Activated naive CD8-positive, alpha-beta T cell treated with anti-CD3 and anti-CD28 coated beads, Interleukin-2, amount 10 ng/mL, durations not matched to agents 7 days and 5 days (primary cell): ENCODE results near the gene MKLN1. TPM values are rescaled to one million over a fixed set of nuclear protein-coding genes. Genes with fewer than 3 reads are reported as not detected.

ENCODE experiments used
- ATAC-seq: fragments of 150-1000 bp; cut with Tn5 transposase; one replicate; pipeline ENCODE4 v1.10.0; 2021; ENCODE audit warnings: low read depth, moderate library complexity
- POLR2A ChIA-PET: fragments of 350-600 bp; sonication (Branson Sonifier 250); formaldehyde crosslinking; loops from one replicate; lab custom pipeline; 2021; ENCODE audit warnings: antibody characterized with exemption; lab: Charles Lee
- DNase-seq: peaks from one replicate; pipeline ENCODE4 v3.0.0; 2021
- H3K27ac Mint-ChIP-seq: one replicate; pipeline ENCODE4 v1.8.0; 2022; ENCODE audit warnings: mild to moderate bottlenecking, mixed read lengths
- H3K27me3 Mint-ChIP-seq: one replicate; pipeline ENCODE4 v1.8.0; 2022; ENCODE audit warnings: mild to moderate bottlenecking, moderate library complexity, mixed read lengths
- H3K36me3 Mint-ChIP-seq: one replicate; pipeline ENCODE4 v1.8.0; 2021; ENCODE audit warnings: mild to moderate bottlenecking, mixed read lengths
- H3K4me1 Mint-ChIP-seq: one replicate; pipeline ENCODE4 v1.8.0; 2021; ENCODE audit warnings: mixed read lengths
- H3K4me3 Mint-ChIP-seq: one replicate; pipeline ENCODE4 v1.8.0; 2022; ENCODE audit warnings: mild to moderate bottlenecking, moderate library complexity, mixed read lengths
- H3K9me3 Mint-ChIP-seq: one replicate; pipeline ENCODE4 v1.8.0; 2021; ENCODE audit warnings: mixed read lengths
- total RNA-seq, 2 experiments: library from RNA; stranded (reverse); gene quantifications; one replicate each; pipeline ENCODE4 v1.2.3, GENCODE V29; 2021

The MKLN1 gene
- 10 to 100 TPM; 35.7 to 42.3 TPM for total RNA-seq

DNA sequence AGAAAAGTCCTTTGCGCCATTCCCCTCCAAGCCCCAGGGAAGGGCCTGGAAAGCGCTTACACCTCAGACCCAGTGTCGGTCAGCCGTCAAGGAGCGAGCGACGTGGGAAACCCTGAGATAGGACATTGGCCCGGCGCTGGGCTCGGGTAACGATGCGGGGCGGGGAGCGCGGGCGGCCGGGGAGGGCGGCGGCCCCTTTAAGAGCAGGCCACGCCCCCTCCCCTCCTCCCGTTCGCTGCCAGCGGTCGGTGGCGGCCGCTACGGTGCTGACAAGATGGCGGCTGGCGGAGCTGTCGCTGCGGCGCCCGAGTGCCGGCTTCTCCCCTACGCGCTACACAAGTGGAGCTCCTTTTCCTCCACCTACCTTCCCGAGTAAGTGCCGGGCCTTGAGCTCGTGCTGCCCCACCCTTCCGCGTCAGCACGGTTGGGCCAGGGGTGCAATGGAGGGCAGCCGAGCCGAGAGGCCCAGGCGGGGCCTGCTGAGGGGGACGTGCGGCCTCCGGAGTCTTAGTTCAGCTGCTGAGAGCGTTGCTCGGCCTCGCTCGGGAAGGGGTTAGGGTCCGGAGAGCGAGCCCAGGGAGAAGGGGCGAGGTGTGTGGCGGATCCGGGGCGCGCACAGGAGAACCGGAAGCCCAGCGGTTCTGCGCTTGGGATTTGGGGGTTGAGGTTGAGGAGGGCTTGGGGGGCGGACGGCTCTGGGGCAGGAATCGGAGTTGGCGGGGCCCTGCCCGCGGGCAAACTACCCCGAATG, at the start of gene MKLN1:
Gene MKLN1 (plus strand): TSS at position 251 of the 751 bp plus-strand sequence. CDS start 24 bp downstream, at position 275.
- ATAC-seq (peak; percentile 90), DNase-seq (peak; percentile 92)
- Mint-ChIP-seq H3K36me3 (peaks cover 3% of the 10 kb centered on the region), H3K4me3 (peak within 1 kb of the TSS; percentile 98), H3K27ac (peak within 1 kb of the TSS; percentile 97), H3K27me3 (no peaks in the 10 kb centered on the region), H3K4me1 (peaks cover 35% of the 10 kb centered on the region), H3K9me3 (no peaks in the 10 kb centered on the region)
- POLR2A ChIA-PET = interaction anchor here (0.7 to 2.0 kb wide), 7 partner anchors 48 to 1158 kb away, joined by 3 to 10 read pairs (median 4); no protein-coding TSS in a partner anchor

DNA sequence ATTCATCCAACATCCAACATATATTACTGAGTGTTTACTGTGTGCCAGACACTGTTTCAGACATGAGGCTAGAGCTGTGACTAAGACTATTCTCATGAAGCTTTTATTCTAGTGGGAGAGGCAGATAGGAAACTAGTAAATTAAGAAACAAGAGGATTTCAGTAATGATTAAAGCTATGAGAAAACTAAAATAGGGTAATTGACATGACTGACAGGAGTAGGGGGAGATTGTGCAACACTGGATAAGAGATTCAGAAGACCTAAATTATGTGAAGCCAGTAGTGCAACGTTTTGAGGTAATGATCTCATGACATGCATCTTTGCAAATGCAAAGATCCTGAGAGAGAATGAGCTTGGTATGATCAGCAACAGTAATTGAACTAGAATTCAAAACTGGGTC, 48.6 kb upstream of the MKLN1 start:
- no peak overlapping the region for H3K4me3 Mint-ChIP-seq
- no peak overlapping the region for H3K27ac Mint-ChIP-seq
- no peaks in the 10 kb centered on the region for H3K9me3 Mint-ChIP-seq
- no peaks in the 10 kb centered on the region for H3K4me1 Mint-ChIP-seq
- no peaks in the 10 kb centered on the region for H3K27me3 Mint-ChIP-seq
- DNase-seq = no peak
- POLR2A ChIA-PET = interaction anchor here (1.1 kb wide), 1 partner anchor 49 kb away, joined by 3 read pairs; the partner anchor contains the start of gene MKLN1
- ATAC-seq = no peak
- H3K36me3 Mint-ChIP-seq = no peaks in the 10 kb centered on the region

DNA sequence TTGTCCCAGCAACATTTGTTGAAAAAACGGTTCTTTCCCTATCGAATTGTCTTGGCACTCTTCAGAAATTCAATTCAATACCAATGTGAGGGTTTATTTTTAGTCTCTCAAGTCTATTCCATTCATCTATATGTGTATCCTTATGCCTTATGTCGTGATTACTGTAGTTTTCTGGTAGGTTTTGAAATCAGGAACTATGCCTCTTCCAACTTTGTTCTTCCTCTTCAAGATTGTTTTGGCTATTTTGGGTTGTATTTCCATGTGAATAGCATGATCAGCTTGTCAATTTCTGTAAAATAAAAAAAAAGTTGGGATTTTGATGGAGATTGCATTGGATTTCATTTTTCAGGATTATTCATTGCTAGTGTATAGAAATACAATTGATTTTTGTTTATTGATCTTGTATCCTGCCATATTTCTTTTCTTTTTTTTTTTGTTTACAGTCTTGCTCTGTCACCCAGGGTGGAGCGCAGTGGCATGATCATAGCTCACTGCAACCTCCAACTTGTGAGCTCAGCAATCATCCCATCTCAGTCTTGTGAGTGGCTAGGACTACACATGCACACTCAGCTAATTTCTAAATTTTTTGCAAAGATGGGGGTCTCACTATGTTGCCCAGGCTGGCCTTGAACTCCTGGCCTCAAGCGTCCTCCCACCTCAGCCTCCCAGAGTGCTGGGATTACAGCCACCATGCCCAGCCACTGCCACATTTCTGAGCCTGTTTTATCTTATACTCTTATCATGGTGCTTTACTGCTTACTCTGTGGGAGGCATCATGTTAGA, 46.2 kb upstream of the MKLN1 start:
- ATAC-seq (no peak), DNase-seq (no peak)
- POLR2A ChIA-PET = no interaction called here
- Mint-ChIP-seq H3K9me3 (no peaks in the 10 kb centered on the region), H3K4me1 (no peaks in the 10 kb centered on the region), H3K36me3 (no peaks in the 10 kb centered on the region), H3K27me3 (no peaks in the 10 kb centered on the region), H3K27ac (no peak overlapping the region), H3K4me3 (no peak overlapping the region)

DNA sequence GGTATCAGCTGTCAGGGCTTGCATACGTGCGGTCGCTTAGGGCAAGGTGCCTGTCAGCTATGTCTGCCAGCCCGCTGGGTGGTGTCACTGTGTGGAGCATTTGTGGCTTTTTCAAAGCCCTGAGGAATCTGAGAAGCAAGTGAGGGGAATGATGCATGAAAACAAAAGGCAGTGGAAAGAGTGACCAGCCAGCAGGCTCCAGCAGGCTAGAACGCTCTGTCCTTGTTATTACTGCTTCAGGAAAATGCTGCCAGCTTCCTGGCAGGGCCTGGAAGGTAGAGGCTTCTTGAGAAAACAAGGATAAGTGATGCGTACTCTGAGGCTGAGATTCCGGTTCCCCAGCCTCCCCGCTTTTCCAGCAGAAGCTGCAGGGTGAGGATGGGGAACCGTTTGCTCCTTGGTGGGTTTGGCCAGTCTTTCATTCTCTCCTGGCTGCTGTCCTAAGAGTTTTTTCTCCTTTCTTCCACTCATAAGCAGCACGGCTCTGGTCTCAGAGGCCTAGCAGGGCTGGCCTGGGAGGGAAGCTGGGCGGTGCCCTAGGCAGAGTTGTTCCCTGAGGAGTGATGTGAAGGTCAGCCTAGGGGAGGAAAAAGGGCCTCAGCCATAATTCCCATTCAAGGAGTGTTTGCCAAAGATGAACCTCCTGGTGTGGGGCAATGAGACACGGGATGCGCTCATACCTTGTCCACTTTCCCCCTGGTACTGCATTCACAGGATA, 42.8 kb upstream of the MKLN1 start:
- Mint-ChIP-seq H3K4me1 (no peaks in the 10 kb centered on the region), H3K27ac (no peak overlapping the region), H3K27me3 (no peaks in the 10 kb centered on the region), H3K36me3 (peaks cover 4% of the 10 kb centered on the region), H3K9me3 (peaks cover 13% of the 10 kb centered on the region), H3K4me3 (no peak overlapping the region)
- ATAC-seq (no peak), DNase-seq (no peak)
- POLR2A ChIA-PET = no interaction called here

DNA sequence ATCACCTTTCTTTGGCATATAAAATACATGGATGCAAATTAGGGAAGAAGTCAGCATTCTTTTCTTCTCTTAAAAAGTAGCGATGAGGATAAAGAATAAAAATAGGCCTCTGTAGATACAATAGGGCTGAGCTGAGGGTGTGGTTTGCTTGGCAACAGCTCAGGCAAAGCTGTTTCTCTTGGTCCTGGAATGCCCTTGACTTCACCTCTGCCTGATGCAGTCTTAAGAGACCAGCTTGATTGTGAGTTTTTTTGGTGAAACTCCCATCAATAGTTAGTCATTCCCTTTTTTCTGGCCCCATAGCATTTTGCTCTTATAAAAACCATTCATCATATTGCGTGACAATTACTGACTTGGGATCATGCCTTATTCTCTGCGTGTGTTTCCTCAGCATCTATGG, 42.1 kb upstream of the MKLN1 start:
- H3K36me3 Mint-ChIP-seq = peaks cover 4% of the 10 kb centered on the region
- no peak for ATAC-seq
- POLR2A ChIA-PET = no interaction called here

DNA sequence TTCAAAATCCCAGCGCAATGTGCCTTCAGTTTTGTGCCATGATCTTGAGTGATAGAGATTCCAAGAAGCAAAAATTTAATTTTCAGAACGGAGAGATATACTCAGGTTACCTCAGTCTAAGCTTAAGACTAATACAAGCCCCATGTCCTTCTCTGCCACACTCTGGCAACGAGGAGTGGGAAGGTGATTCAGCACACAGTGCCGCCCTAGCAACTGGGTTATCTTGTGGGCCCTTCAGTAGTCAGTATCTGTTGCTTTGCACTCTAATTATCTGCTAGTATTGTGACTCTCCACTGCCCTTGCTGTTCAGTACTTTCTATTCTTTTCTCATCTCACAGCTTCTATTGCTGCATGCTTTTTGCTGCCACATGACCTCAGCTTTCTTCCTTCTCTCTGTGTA, 39.2 kb upstream of the MKLN1 start:
- H3K27me3 Mint-ChIP-seq = no peaks in the 10 kb centered on the region
- no peak overlapping the region for H3K27ac Mint-ChIP-seq
- POLR2A ChIA-PET = no interaction called here
- H3K4me1 Mint-ChIP-seq = no peaks in the 10 kb centered on the region
- DNase-seq (no peak), ATAC-seq (no peak)
- no peak overlapping the region for H3K4me3 Mint-ChIP-seq
- peaks cover 4% of the 10 kb centered on the region for H3K36me3 Mint-ChIP-seq
- peaks cover 13% of the 10 kb centered on the region for H3K9me3 Mint-ChIP-seq

More for the DNA sequence above, 42.1 kb upstream of the MKLN1 start:
- no peak overlapping the region for H3K27ac Mint-ChIP-seq
- no peaks in the 10 kb centered on the region for H3K27me3 Mint-ChIP-seq
- no peaks in the 10 kb centered on the region for H3K4me1 Mint-ChIP-seq
- H3K4me3 Mint-ChIP-seq = no peak overlapping the region
- no peak for DNase-seq
- peaks cover 13% of the 10 kb centered on the region for H3K9me3 Mint-ChIP-seq

DNA sequence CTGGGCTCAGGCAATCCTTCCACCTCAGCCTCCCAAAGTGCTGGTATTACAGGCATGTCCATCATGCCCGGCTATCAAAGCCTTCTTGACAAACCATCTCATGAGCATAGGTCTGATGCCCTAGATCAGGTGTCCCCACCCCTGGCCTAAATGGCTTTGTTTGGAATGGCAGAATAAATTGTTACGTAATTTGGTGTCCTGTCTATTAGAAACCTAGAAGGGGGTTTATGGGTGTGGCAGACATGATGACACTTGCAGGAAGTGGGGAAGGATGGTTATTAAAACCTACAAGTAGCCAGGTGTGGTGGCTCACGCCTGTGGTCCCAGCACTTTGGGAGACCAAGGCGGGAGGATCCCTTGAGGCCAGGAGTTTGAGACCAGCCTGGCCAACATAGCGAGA, 38.6 kb upstream of the MKLN1 start:
- Mint-ChIP-seq H3K4me3 (no peak overlapping the region), H3K4me1 (no peaks in the 10 kb centered on the region), H3K36me3 (peaks cover 4% of the 10 kb centered on the region), H3K27ac (no peak overlapping the region), H3K9me3 (peaks cover 13% of the 10 kb centered on the region), H3K27me3 (no peaks in the 10 kb centered on the region)
- ATAC-seq (no peak), DNase-seq (no peak)
- POLR2A ChIA-PET = interaction anchor here (0.6 kb wide), 1 partner anchor 116 kb away, joined by 3 read pairs; no protein-coding TSS in a partner anchor

DNA sequence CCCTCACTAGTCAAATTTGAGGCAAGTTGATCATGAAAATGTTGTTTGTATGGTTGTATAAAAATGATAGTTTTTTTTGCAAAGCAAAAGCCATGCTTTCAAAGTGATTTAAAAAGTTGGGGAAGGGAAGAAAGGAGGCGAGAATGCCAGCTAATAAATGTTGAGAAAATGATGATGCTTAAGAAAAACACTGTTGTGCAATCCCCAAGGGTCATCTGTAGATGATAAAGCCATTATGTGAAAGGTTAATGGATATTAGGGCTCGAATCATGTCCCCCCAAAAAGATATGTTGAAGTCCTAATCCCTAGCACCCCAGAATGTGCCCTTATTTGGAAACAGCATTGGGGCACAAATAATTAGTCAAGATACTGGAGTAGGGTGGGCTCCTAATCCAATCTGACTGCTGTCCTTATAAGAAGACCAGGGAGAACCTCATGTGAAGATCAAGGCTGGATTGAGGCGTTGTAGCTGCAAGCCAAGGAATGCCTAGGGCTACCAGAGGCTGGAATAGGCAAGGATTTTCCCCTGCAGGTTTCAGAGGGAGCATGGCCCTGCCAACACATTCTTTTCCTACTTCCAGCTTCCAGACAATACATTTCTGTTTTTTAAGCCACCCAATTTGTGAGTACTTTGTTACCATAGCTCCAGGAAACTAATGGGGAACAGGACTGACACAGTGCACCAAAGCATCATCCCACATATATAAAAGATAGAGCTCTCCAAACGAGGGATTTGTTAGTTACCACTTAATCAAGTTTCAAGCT, 35.4 kb upstream of the MKLN1 start:
- no peak for DNase-seq
- peaks cover 13% of the 10 kb centered on the region for H3K9me3 Mint-ChIP-seq
- H3K4me3 Mint-ChIP-seq = no peak overlapping the region
- POLR2A ChIA-PET = no interaction called here
- H3K27me3 Mint-ChIP-seq = no peaks in the 10 kb centered on the region
- H3K27ac Mint-ChIP-seq = no peak overlapping the region
- ATAC-seq = no peak
- H3K36me3 Mint-ChIP-seq = peaks cover 4% of the 10 kb centered on the region
- no peaks in the 10 kb centered on the region for H3K4me1 Mint-ChIP-seq

DNA sequence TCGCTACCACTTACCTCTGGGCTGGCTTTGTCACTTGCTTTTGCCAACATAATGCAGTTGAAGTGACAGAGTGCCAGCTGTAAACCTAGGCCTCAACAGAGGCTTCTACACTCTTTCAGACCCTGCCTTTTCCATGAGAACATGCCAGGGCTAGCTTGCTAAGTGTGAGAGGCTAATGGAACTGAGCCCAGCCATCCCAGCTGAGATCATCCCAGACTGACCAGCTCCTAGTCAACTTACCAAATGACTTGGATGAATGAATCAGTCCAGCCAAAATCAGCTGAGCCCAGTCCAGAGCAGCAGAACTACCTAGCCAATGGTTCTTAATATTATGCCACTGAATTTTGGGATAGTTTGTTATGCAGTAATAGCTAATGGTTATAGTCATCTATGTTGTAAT, 34.7 kb upstream of the MKLN1 start:
- H3K27me3 Mint-ChIP-seq = no peaks in the 10 kb centered on the region
- POLR2A ChIA-PET = interaction anchor here (0.9 kb wide), 1 partner anchor 54 kb away, joined by 3 read pairs; no protein-coding TSS in a partner anchor
- peaks cover 1% of the 10 kb centered on the region for H3K36me3 Mint-ChIP-seq

DNA sequence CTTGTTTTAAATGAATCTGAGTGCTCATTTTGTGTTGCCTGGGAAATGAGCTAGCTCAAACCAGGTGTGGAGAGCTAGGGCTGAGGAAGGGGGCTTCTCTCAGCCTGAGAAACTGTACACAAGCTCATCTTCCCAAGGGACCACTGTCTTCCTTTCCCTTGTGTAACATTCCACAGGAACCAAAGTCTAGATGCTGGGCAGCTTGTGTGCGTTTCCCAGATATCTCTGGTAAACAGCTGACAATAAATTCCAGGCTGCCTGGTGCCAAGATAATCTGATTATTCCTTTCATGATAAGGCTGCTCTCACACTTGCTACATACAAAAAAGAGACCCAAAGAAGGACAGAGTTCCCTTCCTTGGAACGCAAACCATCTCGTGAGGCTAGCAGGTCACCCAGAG, 33.1 kb upstream of the MKLN1 start:
- H3K27ac Mint-ChIP-seq = no peak overlapping the region
- DNase-seq = no peak
- POLR2A ChIA-PET = no interaction called here
- no peaks in the 10 kb centered on the region for H3K27me3 Mint-ChIP-seq
- no peaks in the 10 kb centered on the region for H3K4me1 Mint-ChIP-seq
- no peaks in the 10 kb centered on the region for H3K9me3 Mint-ChIP-seq
- no peaks in the 10 kb centered on the region for H3K36me3 Mint-ChIP-seq
- no peak overlapping the region for H3K4me3 Mint-ChIP-seq
- ATAC-seq = no peak

More for the DNA sequence above, 34.7 kb upstream of the MKLN1 start:
- no peak for ATAC-seq
- no peak overlapping the region for H3K4me3 Mint-ChIP-seq
- peaks cover 7% of the 10 kb centered on the region for H3K9me3 Mint-ChIP-seq
- no peak overlapping the region for H3K27ac Mint-ChIP-seq
- no peak for DNase-seq
- H3K4me1 Mint-ChIP-seq = no peaks in the 10 kb centered on the region

DNA sequence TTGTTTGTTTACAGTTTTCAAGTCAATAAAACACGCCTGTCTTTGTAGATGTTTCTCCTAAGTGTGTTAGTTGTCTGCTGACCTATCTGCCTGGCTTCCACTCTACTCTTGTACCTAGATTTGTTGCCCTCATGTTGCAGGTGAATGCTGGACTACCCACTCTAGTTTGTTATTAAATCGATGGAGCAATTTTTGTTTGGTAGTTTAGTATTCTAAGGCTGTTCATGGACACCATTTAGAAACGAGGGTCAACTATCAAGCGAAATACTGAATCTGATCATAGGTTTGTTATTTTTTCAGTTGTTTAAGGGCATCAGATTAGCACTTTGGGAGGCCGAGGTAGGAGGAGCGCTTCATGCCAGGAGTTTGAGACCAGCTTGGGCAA, 29.1 kb upstream of the MKLN1 start:
- Mint-ChIP-seq H3K36me3 (no peaks in the 10 kb centered on the region), H3K27me3 (peaks cover 5% of the 10 kb centered on the region), H3K4me3 (no peak overlapping the region), H3K9me3 (no peaks in the 10 kb centered on the region), H3K27ac (no peak overlapping the region), H3K4me1 (no peaks in the 10 kb centered on the region)
- ATAC-seq (no peak), DNase-seq (no peak)
- POLR2A ChIA-PET = no interaction called here

DNA sequence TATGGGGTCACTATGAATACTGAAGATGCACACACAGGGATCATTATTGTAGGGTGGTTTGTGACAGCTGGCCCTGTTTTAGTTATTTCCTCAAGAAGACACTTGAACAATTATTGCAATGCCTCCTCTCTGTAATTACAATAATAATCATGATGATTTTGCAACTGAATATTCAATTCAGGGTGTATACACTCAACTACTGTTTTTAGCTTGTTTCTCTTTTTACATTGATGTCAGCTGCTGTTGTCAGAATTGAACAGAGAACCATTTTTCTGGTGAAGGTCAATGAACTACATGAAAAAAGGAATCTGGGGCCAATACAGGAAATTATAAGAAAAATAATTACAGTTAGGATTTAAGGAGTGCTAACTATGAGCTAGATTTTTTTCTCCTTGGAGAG, 28.6 kb upstream of the MKLN1 start:
- no peak overlapping the region for H3K4me3 Mint-ChIP-seq
- H3K9me3 Mint-ChIP-seq = no peaks in the 10 kb centered on the region
- DNase-seq = no peak
- H3K27me3 Mint-ChIP-seq = peaks cover 5% of the 10 kb centered on the region
- POLR2A ChIA-PET = no interaction called here
- no peaks in the 10 kb centered on the region for H3K36me3 Mint-ChIP-seq
- no peak overlapping the region for H3K27ac Mint-ChIP-seq
- no peak for ATAC-seq
- no peaks in the 10 kb centered on the region for H3K4me1 Mint-ChIP-seq

DNA sequence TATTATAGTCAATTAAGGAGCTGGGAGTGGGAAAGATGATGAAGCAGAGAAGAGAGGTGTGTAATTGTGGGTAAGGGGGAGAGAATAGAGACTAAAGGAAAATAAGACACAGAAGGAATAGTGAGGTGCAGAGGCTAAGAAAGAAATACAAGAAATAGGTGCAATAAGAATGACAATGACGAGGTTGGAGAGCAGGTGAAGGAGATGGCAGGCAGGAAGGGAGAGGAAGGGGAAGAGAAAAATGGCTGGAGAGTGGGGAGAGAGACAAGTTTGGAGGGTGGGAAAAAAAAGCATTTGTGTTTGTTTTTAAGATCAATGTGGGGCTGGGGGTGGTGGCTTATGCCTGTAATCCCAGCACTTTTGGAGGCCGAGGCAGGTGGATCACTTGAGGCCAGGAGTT, 27.6 kb upstream of the MKLN1 start:
- DNase-seq (no peak), ATAC-seq (no peak)
- Mint-ChIP-seq H3K27me3 (peaks cover 5% of the 10 kb centered on the region), H3K27ac (no peak overlapping the region), H3K4me3 (no peak overlapping the region), H3K36me3 (no peaks in the 10 kb centered on the region), H3K9me3 (no peaks in the 10 kb centered on the region), H3K4me1 (no peaks in the 10 kb centered on the region)
- POLR2A ChIA-PET = no interaction called here
